Activated CD8-positive, alpha-beta memory T cell treated with anti-CD3 and anti-CD28 coated beads for 36 hours (primary cell): ENCODE results near the gene KRTCAP2. TPM values are rescaled to one million over a fixed set of nuclear protein-coding genes. Genes with fewer than 3 reads are reported as not detected.
"Not testable (repeated sequence)": the region's sequence is repeated elsewhere in the genome, so short reads cannot be mapped to it uniquely, and the experiment has no call there.

ENCODE experiments used
- CTCF ChIA-PET: fragments of 350-600 bp; sonication (Branson Sonifier 250); formaldehyde crosslinking; loops from one replicate; lab custom pipeline; 2021; ENCODE audit warnings: antibody characterized with exemption; lab: Charles Lee
- POLR2A ChIA-PET: fragments of 350-600 bp; sonication (Branson Sonifier 250); formaldehyde crosslinking; loops from one replicate; lab custom pipeline; 2021; ENCODE audit warnings: antibody characterized with exemption; lab: Charles Lee
- total RNA-seq, 2 experiments: library from RNA; stranded (reverse); gene quantifications; one replicate each; pipeline ENCODE4 v1.2.3, GENCODE V29; 2021

Gene KRTCAP2
- total RNA-seq, 2 experiments from 2014 or later = 179 to 199 TPM

DNA sequence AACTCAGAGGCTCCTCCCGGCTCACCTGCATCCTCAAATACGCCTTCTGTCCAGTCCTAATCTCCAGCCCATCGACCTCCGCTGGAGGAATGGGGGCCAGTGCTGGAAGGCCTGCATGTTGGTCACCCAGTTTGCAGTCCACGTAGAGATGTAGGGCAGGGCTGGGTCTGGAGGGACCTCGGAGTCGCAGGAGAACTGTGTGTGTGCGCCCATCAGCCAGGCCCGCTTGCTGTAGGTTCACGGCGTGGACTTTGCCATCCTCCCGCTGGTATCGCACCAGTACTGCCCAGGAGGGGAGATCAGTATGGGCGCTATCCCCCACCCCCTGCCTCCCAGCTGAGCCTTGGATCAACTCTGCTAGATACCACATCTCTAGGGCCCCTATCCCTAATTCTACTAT, 31.9 kb upstream of the KRTCAP2 start:
- CTCF ChIA-PET = interaction anchor here (1.0 kb wide), 1 partner anchor 46 kb away, joined by 3 read pairs; no protein-coding TSS in a partner anchor
- POLR2A ChIA-PET = no interaction called here

DNA sequence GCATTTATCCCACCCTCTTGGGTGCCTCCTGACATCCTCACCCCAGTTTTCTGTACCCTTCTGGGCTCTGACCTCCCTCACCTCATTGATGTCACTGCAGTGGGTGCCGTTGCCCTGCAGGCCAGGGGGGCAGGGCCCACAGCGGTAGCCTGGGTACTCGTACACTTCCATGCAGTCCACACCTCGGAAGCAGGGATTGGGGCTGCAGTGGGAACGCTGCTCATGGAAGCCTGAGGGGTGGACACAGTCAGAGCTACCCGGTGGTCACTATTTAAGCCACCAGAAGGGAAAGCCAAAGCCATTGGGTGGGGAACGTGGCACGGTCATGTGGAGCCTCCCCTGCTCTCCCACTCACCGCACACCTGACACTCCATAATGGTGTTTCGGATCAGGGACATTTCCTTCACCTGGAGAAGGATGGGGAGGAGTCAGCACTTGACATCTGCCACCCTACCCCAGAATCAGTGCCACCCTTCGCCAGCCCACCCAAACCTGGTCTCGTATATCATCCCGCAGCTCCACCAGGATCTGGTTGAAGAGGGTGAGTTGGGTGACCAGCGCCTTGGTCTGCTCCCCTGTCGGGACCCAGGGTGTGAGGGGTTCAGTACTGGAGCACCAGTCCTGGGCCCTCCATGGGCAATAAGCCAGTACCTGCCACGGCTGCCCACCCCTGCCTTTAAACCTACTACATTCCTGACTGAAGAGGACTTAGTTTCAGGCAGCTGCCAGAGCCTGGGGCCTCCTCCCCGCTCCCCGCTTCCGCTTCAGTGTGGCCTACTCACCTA, 29.8 kb upstream of the KRTCAP2 start:
- ChIA-PET POLR2A (interaction anchor here (0.7 kb wide), 1 partner anchor 58 kb away, joined by 4 read pairs; no protein-coding TSS in a partner anchor), CTCF (no interaction called here)

DNA sequence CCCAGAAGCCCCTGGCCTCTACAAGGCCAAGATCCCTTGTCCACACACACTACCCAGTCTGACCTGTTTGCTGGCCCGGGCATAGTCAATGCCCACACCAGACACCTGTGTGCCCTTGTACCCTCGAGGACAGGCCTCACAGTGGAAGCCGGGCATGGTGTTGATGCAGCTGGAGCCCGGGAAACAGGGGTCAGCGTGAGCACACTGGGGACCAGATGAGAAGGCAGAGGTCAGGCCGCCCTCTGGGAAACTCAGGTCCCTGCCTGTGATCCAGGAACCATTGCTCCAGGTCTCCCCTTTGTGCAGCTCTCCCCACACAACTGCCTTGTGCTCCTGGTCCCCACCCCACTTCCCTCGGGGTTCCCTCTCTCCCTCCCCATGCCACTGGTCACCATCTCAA, 29.1 kb upstream of the KRTCAP2 start:
- POLR2A ChIA-PET = no interaction called here
- CTCF ChIA-PET = no interaction called here

DNA sequence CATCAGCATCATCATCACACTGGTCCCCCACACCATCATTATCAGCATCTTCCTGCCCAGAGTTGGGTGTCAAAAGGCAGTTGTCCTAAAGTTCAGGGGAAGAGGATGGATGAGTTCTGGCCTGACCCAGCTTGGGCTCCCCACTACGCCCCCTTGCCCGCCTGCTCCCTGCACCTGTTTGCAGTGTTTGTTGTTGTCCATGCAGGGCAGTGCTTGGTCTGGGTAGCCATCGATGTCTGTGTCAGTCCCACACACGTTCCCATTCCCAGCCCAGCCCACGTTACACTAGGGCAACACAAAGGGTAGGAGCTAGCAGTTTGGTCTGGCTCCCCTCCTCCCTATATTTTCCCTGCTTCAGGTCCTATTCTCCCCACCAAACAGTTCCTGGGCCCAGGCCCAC, 27.8 kb upstream of the KRTCAP2 start:
- CTCF ChIA-PET = interaction anchor here (1.0 kb wide), 1 partner anchor 116 kb away, joined by 3 read pairs; no protein-coding TSS in a partner anchor

DNA sequence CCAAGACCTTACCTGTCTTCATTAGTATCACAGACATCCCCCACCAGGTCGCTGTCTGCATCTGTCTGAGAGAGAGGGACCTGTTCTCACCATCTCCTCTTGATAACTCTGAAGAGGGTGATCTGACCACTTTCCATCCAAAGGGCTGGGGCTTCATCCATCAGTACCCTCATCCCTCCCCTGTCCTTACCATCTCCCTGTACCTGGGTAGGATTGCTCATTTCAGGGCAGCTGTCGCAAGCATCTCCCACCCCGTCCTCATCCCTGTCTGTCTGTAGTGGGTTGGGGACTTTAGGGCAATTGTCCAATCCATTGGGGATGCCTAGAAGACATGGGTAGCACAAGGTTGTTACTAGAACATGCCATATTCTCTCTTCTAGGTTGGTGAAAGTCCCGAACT, 26.7 kb upstream of the KRTCAP2 start:
- ChIA-PET POLR2A (interaction anchor here (0.7 kb wide), 1 partner anchor 12 kb away, joined by 4 read pairs; no protein-coding TSS in a partner anchor), CTCF (no interaction called here)

More for the DNA sequence above, 27.8 kb upstream of the KRTCAP2 start:
- POLR2A ChIA-PET = no interaction called here

DNA sequence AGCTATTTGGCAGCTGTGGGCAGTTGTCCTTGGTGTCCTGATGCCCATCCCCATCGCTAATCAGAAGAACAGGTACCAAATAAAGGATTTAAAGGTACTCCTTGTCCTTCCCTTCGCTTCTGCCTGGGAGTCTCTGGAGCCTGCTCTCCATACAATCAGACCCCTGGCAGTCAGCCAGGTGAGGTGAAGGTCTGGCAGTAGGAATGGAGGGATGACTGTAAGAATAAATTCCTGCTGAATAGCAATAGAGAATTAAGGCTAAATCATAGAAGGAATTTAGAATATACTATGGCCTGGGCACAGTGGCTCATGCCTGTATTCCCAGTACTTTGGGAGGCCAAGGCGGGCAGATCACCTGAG, 25.4 kb upstream of the KRTCAP2 start:
- ChIA-PET POLR2A (no interaction called here), CTCF (interaction anchor here (1.6 kb wide), 1 partner anchor 30 kb away, joined by 4 read pairs; no protein-coding TSS in a partner anchor)

DNA sequence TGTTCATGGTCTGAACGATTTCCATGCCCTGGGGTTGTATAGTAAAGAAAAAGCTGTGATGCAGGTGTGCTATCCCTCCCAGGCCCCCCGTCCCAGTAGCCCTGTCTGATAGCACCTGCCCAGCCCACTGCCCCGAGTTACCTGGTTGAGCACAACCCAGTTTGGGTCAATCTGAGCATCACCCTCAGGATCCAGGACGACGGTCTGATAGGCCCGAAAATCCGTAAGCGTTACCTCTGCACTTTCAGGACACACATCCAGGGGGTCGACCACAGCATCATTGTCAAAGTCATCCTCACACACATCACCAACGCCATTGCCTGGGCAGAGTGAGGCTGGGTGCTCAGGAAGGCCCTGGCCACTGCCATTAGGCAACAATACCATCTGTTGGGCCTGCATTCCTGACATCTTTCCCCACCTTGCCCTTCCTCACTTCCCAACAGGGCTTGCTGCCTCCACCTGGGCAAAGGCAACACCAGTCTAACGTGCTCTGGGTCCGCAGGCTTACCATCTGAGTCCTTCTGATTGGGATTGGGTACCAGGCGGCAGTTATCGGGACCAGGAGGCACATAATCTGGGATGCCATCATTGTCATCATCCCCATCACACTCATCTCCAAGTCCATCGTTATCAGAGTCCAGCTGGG, 24.9 kb upstream of the KRTCAP2 start:
- CTCF ChIA-PET = interaction anchor here (1.6 kb wide), 1 partner anchor 30 kb away, joined by 4 read pairs; no protein-coding TSS in a partner anchor

DNA sequence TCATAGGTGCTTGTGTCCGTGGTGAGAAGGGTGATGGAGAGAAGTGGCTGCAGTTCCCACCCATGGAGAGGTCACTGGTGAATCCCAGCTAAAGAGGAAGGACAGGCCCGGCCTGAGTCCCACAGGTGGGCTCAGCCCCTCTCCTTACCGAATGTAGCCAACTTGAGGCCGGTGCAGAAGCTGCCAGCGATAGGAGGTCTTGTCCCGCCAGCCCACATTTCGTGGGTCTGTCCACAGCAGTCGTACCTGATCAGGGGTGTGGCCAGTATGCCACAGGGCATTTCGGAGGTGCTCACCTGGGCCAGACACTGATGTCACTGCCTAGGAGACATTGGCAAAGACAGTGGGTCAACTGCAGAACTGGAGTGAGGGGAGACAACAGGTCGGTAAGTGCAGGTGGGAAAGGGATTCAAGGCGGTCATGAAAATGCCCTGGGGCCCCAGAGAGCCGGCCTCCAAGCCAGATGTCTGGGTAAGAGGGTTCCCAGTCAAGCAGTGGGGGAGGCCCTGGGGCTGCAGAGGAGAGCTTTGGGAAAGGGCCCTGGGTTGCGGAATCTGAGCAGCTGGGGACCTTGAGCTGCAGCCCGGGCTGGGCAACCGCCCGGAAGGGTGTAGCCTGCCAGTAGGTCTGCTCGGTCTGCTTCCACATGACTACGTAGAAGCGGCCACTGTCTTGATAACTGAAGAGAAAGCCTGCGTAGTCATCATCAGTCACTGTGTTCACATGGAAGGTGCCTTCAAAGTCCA, 24.0 kb upstream of the KRTCAP2 start:
- POLR2A ChIA-PET = interaction anchor here (1.3 kb wide), 1 partner anchor 12 kb away, joined by 3 read pairs; no protein-coding TSS in a partner anchor
- CTCF ChIA-PET = interaction anchor here (1.6 kb wide), 1 partner anchor 31 kb away, joined by 4 read pairs; no protein-coding TSS in a partner anchor

More for the DNA sequence above, 24.9 kb upstream of the KRTCAP2 start:
- POLR2A ChIA-PET = no interaction called here

DNA sequence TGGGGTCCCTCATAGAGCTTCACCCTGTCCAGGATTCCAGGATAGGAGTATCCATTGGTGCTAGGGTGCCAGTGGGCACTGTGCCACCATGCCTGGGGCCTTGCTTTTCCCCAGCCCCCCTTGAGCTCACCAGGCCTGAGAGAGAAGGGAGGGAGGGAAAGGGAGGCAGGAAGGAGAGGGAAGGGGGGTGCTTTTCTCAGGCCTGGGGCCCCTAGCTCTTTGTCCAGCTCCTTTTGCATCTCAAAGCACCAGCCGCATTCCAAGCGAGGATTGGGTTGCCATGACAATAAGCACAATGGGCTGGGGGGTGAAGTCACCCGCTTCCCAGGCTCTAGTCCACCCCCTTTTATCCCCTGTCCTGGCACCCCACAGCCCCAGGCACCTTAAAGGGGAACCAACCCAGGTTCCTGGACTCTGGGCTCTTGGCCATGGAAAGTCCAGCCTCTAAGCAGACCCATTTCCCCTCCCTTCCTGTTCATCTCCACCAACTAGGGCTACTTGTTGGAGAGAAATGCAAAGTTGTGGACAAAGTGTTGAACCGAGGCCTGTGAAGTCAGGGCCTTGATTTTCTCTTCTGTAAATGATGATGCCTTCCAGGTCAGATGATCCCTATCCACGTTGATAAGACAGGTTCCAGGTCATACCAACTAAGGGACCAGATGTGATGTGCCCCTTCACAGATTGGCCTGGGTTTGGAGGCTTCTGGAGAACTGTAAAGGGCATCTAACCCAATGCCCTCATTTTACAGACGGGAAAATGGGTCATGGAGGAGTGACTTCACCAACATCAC, 23.2 kb upstream of the KRTCAP2 start:
- POLR2A ChIA-PET = interaction anchor here (0.5 to 1.3 kb wide), 2 partner anchors 13 to 24 kb away, joined by 3 read pairs; no protein-coding TSS in a partner anchor
- CTCF ChIA-PET = interaction anchor here (1.5 kb wide), 1 partner anchor 54 kb away, joined by 4 read pairs; no protein-coding TSS in a partner anchor

DNA sequence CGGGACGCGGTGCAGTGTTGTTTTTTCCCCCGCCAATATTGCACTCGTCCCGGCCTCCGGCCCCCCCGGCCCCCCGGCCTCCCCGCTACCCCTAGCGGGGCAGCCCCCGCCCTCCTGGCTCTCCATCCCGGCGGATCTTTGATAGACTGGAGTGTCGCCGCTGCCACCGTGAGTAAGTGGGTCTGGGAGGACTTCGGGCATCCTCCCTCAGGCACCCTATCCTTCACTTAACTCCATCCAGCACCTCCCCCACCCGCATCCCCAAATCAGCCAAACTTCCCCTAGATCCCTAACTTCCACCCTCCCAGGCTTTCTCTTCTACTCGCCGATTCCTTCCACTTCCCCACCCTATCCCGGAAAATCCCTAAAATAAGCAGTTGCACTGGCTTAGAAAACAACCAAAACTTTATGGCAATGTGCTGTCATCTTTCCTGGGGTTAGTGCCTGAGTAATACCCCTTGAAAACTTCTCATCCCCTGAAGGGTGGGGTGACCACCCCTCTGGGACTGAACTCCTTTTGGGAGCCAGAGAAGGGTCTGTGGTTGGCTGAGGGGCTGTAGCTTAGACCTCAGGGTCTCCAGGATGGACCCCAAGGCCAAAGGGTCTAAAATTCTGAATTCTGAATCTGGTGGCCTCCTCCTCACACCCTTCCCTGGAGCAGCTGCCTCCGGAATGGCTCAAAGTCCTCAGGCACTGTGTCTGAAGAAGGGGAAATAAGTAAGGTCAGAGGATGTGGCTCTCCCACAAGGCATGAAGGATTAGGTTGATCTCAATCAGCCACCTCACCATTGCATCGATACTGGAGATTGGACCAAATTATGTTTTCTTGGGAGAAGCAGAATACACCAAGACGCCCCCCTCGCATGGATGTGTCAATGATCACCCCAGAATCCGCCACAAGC, 22.3 kb upstream of the KRTCAP2 start:
- ChIA-PET CTCF (interaction anchor here (1.1 to 3.8 kb wide), 8 partner anchors 10 to 128 kb away, joined by 4 to 52 read pairs (median 10); partner anchors contain the start of genes KRTCAP2, MTX1, SLC50A1 and THBS3), POLR2A (interaction anchor here (0.5 to 3.2 kb wide), 9 partner anchors 13 to 50 kb away, joined by 3 to 25 read pairs (median 4); partner anchors contain the start of genes KRTCAP2, MTX1, THBS3 and TRIM46)

DNA sequence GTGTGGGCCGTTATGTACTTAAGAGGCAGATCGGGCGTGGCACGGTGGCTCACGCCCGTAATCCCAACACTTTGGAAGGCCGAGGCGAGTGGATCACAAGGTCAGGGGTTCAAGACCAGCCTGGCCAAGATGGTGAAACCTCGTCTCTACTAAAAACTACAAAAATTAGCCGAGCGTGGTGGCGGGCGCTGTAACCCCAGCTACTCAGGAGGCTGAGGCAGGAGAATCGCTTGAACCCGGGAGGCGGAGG, 20.8 kb upstream of the KRTCAP2 start:
- POLR2A ChIA-PET = interaction anchor here (0.7 to 3.2 kb wide), 13 partner anchors 14 to 1532 kb away, joined by 3 to 25 read pairs (median 4); partner anchors contain the start of genes DPM3, KRTCAP2, MTX1 and SCAMP3

DNA sequence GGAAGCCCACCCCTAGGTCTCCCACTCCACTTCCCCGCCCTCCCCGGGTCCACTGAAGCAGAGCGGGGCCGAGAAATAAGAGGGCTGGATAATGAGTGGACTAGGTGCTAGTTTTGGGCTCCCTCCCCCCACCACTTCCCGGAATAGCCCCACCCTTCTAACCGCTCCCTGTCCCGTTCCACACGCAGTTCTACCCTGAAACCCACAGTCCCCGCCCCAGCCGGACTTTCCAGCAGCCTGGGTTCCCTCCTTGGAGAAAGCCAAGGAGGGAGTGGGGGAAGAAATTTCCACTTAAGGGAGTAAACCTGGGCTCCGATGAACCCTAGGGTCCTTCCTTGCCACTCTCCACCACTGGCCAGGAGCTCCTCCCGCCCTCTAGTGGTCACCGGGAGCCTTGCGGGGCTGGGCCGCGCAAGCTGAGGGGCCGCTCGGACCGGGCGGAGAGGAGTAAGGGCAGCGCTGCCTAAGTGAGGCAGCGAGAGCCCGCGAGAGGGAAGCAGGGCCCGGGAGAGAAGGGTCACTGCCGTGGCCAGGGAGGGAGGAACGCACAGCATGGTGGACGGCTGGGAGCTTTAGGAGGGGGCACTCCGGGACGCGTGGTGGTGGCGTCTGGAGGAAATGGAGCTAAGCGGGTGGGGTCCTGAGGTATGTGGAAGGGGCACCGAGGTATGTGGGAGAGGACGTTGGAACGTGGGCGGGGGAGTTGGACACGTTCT, 20.3 kb upstream of the KRTCAP2 start:
- ChIA-PET CTCF (interaction anchor here (0.6 to 3.8 kb wide), 18 partner anchors 8 to 524 kb away, joined by 3 to 52 read pairs (median 5); partner anchors contain the start of genes KRTCAP2, MTX1, SLC50A1 and THBS3), POLR2A (interaction anchor here (0.6 to 3.2 kb wide), 13 partner anchors 10 to 445 kb away, joined by 3 to 25 read pairs (median 4); partner anchors contain the start of genes DPM3, KRTCAP2, MTX1 and SCAMP3)

More for the DNA sequence above, 20.8 kb upstream of the KRTCAP2 start:
- CTCF ChIA-PET = interaction anchor here (0.8 to 3.8 kb wide), 16 partner anchors 9 to 130 kb away, joined by 3 to 52 read pairs (median 6); partner anchors contain the start of genes KRTCAP2, MTX1, SLC50A1 and THBS3

DNA sequence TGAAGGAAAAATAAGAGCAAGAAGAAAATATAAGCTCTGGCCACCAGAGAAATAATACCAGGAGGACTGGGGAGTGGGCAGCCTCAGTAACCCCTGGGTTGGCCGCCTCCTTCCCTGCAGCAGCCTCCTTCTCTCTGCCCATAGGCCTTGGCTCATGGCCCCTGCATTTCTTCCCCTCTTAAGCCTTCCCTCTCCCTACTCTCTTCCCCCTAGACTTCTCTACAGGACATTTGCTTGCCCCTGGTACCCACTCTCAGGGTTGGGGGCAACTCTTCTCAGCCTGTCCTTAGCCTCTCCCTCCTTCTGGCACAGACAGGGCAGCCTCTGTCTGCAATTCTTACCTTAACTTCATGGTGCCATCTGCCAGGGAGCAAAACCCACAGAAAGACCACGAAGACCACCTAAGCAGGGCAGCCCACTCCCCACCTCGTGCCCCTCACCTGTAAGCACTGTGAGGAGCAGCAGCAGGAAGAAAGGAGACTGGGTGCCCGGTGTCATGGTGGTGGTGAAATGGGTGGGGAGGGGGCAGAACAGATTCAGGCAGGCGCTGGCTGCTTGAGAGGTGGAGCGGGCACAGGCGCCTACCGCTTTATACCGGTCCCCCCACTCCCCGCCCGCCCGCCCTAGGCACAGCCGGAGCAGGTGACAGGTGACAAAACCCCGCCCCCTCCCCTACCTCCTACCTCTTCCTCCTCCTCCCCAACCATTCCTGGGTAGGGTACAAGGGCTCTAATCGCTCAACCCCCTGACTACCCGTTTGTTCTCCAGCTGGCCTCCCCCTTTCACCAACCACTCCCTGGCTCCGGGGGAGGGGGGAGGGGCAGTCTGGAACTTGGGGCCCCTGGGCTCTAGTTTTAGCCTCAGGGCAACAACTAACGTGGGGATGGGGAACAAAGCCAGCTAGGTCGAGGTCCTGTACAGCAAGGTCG, 19.5 kb upstream of the KRTCAP2 start:
- ChIA-PET CTCF (interaction anchor here (0.6 to 3.8 kb wide), 15 partner anchors 7 to 524 kb away, joined by 3 to 52 read pairs (median 5); partner anchors contain the start of genes KRTCAP2, MTX1, SLC50A1 and THBS3), POLR2A (interaction anchor here (0.6 to 3.2 kb wide), 8 partner anchors 10 to 51 kb away, joined by 3 to 25 read pairs (median 6); partner anchors contain the start of genes KRTCAP2, MTX1 and THBS3)

DNA sequence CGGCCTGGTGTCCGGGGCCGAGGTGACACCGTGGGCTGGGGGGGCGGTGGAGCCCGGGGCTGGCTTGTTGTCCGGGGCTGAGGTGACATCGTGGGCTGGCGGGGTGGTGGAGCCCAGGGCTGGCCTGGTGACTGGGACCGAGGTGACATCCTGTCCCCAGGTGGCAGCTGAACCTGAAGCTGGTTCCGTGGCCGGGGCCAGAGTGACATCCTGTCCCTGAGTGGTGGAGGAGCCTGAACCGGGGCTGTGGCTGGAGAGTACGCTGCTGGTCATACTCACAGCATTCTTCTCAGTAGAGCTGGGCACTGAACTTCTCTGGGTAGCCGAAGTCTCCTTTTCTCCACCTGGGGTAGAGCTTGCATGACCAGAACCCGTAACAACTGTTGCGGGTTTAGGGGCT, 18.8 kb upstream of the KRTCAP2 start:
- ChIA-PET POLR2A (no interaction called here), CTCF (interaction anchor here (3.8 kb wide), 1 partner anchor 18 kb away, joined by 52 read pairs; the partner anchor contains the start of genes KRTCAP2 and TRIM46)

DNA sequence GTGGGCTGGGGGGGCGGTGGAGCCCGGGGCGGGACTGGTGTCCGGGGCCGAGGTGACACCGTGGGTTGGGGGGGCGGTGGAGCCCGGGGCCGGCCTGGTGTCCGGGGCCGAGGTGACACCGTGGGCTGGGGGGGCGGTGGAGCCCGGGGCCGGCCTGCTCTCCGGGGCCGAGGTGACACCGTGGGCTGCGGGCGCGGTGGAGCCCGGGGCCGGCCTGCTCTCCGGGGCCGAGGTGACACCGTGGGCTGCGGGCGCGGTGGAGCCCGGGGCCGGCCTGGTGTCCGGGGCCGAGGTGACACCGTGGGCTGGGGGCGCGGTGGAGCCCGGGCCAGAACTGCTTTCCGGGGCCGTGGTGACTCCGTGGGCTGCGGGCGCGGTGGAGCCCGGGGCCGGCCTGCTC, 16.8 kb upstream of the KRTCAP2 start:
- POLR2A ChIA-PET, CTCF ChIA-PET: not testable (repeated sequence)
